Thoracic aorta (tissue), 2 donors: ENCODE measurements around the gene FGF13. TPM values are rescaled to one million over a fixed set of nuclear protein-coding genes. Genes with fewer than 3 reads are reported as not detected.

Experiments used
- ATAC-seq: fragments of 150-250 bp; one replicate; pipeline ENCODE4 v1.8.0; 2017; ENCODE audit warnings: low read depth; ENCODE audit not compliant: insufficient number of reproducible peaks, low FRiP score
- DNase-seq: peaks from one replicate; pipeline ENCODE4 v3.0.0-alpha.2; 2020; ENCODE audit warnings: low spot score
- H3K27ac ChIP-seq, 2 donors: fragments of 200-600 bp; sonication (generic); 1 replicate in 1 of 2; 2 replicates in 1 of 2; pipeline ENCODE4 v1.5.1; 2016; ENCODE audit warnings: mild to moderate bottlenecking in 2 of 2, moderate library complexity in 2 of 2
- H3K27me3 ChIP-seq: fragments of 200-600 bp; sonication (generic); replicated peaks from 2 replicates; pipeline ENCODE4 v1.6.0; 2016; ENCODE audit warnings: mild to moderate bottlenecking; ENCODE audit not compliant: insufficient read depth
- H3K36me3 ChIP-seq: fragments of 200-600 bp; sonication (generic); one replicate; pipeline ENCODE4 v1.5.1; 2016
- H3K4me1 ChIP-seq, 2 donors: fragments of 200-600 bp; sonication (generic); 1 replicate in 1 of 2; 2 replicates in 1 of 2; pipeline versions ENCODE4 v1.5.1 to v1.6.0; 2016; ENCODE audit warnings: low read depth in 2 of 2, mild to moderate bottlenecking in 1 of 2; ENCODE audit not compliant: control insufficient read depth in 1 of 2
- H3K4me3 ChIP-seq: fragments of 200-600 bp; sonication (generic); 2 replicates; pipeline ENCODE4 v1.5.1; 2016; ENCODE audit warnings: mild to moderate bottlenecking
- H3K9me3 ChIP-seq: fragments of 200-600 bp; sonication (generic); 2 replicates; pipeline ENCODE4 v1.5.1; 2016
- total RNA-seq, 2 donors: library from RNA; depleted of rRNA; stranded (reverse); fragments of >200 nt; gene quantifications; one replicate each; pipeline versions ENCODE4 v1.1.0 to v1.2.3, GENCODE V29; 2016
- TF ChIP-seq, protein P1 (sequence below): fragments of 200-600 bp; sonication (generic); IDR thresholded peaks from one replicate; pipeline ENCODE4 v1.5.1; 2019; ENCODE audit warnings: antibody characterized with exemption

Gene FGF13
- total RNA-seq, 2 donors from 2014 or later: 18.3 to 21.3 TPM

GRCh38 chrX:138669693-138670092 lies 41.8 kb downstream of the FGF13 start:
- Histone ChIP-seq H3K27ac (no peak overlapping the region), H3K9me3 (no peaks in the 10 kb centered on the region), H3K27me3 (no peaks in the 10 kb centered on the region), H3K4me3 (no peak overlapping the region), H3K4me1 (no peaks in the 10 kb centered on the region), H3K36me3 (no peaks in the 10 kb centered on the region)
- no peak for ATAC-seq
- TF ChIP-seq, protein P1, sequence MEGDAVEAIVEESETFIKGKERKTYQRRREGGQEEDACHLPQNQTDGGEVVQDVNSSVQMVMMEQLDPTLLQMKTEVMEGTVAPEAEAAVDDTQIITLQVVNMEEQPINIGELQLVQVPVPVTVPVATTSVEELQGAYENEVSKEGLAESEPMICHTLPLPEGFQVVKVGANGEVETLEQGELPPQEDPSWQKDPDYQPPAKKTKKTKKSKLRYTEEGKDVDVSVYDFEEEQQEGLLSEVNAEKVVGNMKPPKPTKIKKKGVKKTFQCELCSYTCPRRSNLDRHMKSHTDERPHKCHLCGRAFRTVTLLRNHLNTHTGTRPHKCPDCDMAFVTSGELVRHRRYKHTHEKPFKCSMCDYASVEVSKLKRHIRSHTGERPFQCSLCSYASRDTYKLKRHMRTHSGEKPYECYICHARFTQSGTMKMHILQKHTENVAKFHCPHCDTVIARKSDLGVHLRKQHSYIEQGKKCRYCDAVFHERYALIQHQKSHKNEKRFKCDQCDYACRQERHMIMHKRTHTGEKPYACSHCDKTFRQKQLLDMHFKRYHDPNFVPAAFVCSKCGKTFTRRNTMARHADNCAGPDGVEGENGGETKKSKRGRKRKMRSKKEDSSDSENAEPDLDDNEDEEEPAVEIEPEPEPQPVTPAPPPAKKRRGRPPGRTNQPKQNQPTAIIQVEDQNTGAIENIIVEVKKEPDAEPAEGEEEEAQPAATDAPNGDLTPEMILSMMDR: no peak
- DNase-seq: no peak

DNA sequence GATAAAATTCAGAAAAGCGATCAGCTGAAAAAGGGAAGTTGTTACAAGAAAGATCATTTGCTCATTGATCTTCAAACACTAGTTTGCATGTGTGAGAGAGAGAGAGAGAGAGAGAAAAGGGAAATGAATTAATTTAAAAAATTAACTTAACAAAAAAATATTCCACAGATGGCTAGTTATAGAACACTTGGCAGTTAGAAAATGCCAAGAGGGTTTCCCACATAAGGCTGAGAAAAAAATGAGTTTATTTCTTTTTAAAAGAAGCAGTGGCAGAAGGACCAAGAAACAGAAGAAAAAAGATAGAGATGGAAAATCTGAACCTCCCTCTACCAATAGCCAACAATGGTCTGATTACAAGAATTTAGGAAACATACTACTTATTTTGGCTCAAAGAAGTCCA lies 47.1 kb downstream of the FGF13 start:
- Histone ChIP-seq H3K9me3 (no peaks in the 10 kb centered on the region), H3K27me3 (no peaks in the 10 kb centered on the region), H3K4me1 (no peaks in the 10 kb centered on the region), H3K4me3 (no peak overlapping the region), H3K27ac (no peak overlapping the region), H3K36me3 (no peaks in the 10 kb centered on the region)
- TF ChIP-seq, protein P1: no peak
- DNase-seq (no peak), ATAC-seq (no peak)

DNA sequence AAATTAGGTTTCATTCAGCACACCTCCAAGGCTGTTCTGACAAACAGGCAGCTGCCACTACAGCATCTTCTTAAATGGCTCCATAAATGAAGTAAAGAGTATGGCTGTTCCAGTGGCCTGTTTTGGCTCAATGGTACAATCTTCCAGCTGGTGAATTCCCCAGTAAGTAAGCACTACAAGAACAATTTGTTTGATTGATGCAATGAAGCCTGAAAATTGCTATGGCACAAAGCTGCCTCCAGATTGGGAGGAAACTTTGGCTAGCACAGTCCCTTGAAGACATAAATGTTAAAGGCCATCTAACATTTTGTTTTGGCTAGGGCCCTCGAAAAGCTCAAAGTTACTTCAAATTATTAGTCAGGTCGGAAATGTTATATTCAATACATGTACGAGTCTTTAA lies 47.5 kb downstream of the FGF13 start:
- DNase-seq (no peak), ATAC-seq (no peak)
- Histone ChIP-seq H3K9me3 (no peaks in the 10 kb centered on the region), H3K27ac (no peak overlapping the region), H3K4me1 (no peaks in the 10 kb centered on the region), H3K27me3 (no peaks in the 10 kb centered on the region), H3K36me3 (no peaks in the 10 kb centered on the region), H3K4me3 (no peak overlapping the region)
- TF ChIP-seq, protein P1: no peak

DNA sequence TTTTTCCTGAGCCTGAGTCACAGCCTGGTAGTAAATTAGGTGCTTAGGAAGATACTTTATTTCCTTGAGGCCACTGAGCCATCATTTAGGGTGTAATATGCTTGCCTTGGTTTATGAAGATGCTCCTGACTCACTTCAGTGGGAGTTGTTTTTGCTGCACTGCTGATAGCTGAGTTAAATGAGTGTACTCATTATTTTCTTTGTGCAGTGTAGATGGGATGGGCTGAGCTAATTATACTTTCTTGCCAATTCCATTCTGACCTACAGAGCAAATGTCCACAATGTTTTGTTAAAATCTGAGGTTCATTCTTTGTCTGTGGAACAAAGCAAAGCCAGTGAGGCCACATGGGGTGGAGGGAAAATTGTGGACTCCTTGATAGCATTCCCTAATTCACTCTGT lies 60.0 kb downstream of the FGF13 start:
- Histone ChIP-seq H3K36me3 (no peaks in the 10 kb centered on the region), H3K27ac (no peak overlapping the region), H3K9me3 (no peaks in the 10 kb centered on the region), H3K4me3 (no peak overlapping the region), H3K27me3 (no peaks in the 10 kb centered on the region), H3K4me1 (no peaks in the 10 kb centered on the region)
- no peak for DNase-seq
- TF ChIP-seq, protein P1: no peak
- no peak for ATAC-seq

DNA sequence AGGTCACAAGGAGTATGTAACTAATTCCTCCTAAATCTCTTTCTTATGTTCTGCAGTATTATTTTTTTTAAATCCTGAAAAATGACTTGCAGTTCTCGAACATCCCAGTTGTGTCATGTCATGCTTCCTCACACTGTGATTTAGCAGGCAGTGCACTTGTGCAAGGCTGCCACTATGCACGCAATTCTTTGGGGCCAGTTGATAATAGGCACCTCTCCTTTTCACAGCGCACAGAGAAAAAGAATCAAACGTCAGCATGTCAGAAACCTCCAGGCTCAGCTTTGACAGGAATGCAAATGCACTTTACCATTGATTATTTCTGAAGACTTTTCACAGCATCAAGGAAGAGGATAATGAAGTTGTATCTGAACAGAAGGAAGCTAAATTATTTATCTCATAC lies 62.9 kb downstream of the FGF13 start:
- Histone ChIP-seq H3K9me3 (no peaks in the 10 kb centered on the region), H3K27ac (no peak overlapping the region), H3K27me3 (no peaks in the 10 kb centered on the region), H3K36me3 (no peaks in the 10 kb centered on the region), H3K4me3 (no peak overlapping the region), H3K4me1 (no peaks in the 10 kb centered on the region)
- ATAC-seq (no peak), DNase-seq (no peak)
- TF ChIP-seq, protein P1: no peak
